CD4-positive, CD25-positive, alpha-beta regulatory T cell (primary cell): Measurements from ENCODE around the gene DEXI. TPM values are rescaled to one million over a fixed set of nuclear protein-coding genes. Genes with fewer than 3 reads are reported as not detected.

Experiments
- ATAC-seq, 2 donors: fragments of 150-1000 bp; cut with Tn5 transposase; one replicate each; pipeline ENCODE4 v1.10.0; 2021; ENCODE audit warnings: low read depth in 2 of 2, moderate number of reproducible peaks in 2 of 2, moderate library complexity in 1 of 2
- DNase-seq, 3 donors: peaks; one replicate each; pipeline versions ENCODE4 v3.0.0 to v3.0.0-alpha.2; 2012 to 2022; ENCODE audit warnings: mixed read lengths in 1 of 3
- H3K27ac ChIP-seq: one replicate; pipeline ENCODE4 v1.7.0; 2013; ENCODE audit warnings: mild to moderate bottlenecking, low read length; ENCODE audit not compliant: insufficient read depth, poor library complexity, severe bottlenecking
- H3K27me3 ChIP-seq: one replicate; pipeline ENCODE4 v1.7.0; 2013; ENCODE audit warnings: low read length; ENCODE audit not compliant: control insufficient read depth, insufficient read depth
- H3K36me3 ChIP-seq: one replicate; pipeline ENCODE4 v1.7.0; 2013; ENCODE audit warnings: mild to moderate bottlenecking, low read length, moderate library complexity; ENCODE audit not compliant: control insufficient read depth, insufficient read depth
- H3K4me1 ChIP-seq: 2 replicates; pipeline ENCODE4 v1.7.0; 2013; ENCODE audit warnings: mild to moderate bottlenecking, low read length; ENCODE audit not compliant: insufficient read depth, control insufficient read depth, poor library complexity, severe bottlenecking
- H3K4me3 ChIP-seq: one replicate; pipeline ENCODE4 v1.7.0; 2013; ENCODE audit warnings: low read depth, mild to moderate bottlenecking, low read length, moderate library complexity
- H3K9me3 ChIP-seq, 2 experiments: 1 replicate in 1 of 2; 2 replicates in 1 of 2; pipeline ENCODE4 v1.7.0; 2013; ENCODE audit warnings: low read length in 2 of 2, mild to moderate bottlenecking in 1 of 2, moderate library complexity in 1 of 2; ENCODE audit not compliant: control insufficient read depth in 2 of 2
- H3K27ac Mint-ChIP-seq, 3 donors: one replicate each; pipeline ENCODE4 v1.8.0; 2020 to 2022; ENCODE audit warnings: mild to moderate bottlenecking in 3 of 3, mixed read lengths in 3 of 3, moderate library complexity in 2 of 3
- H3K27me3 Mint-ChIP-seq: one replicate; pipeline ENCODE4 v1.8.0; 2022; ENCODE audit warnings: mild to moderate bottlenecking, mixed read lengths
- H3K36me3 Mint-ChIP-seq: one replicate; pipeline ENCODE4 v1.8.0; 2020; ENCODE audit warnings: mixed read lengths
- H3K4me1 Mint-ChIP-seq, 4 donors: one replicate each; pipeline ENCODE4 v1.8.0; 2020 to 2022; ENCODE audit warnings: mixed read lengths in 4 of 4, mild to moderate bottlenecking in 1 of 4
- H3K4me3 Mint-ChIP-seq, 4 donors: one replicate each; pipeline ENCODE4 v1.8.0; 2020 to 2022; ENCODE audit warnings: mild to moderate bottlenecking in 4 of 4, mixed read lengths in 4 of 4, moderate library complexity in 3 of 4
- H3K9me3 Mint-ChIP-seq, 7 donors: one replicate each; pipeline ENCODE4 v1.8.0; 2020 to 2022; ENCODE audit warnings: mixed read lengths in 7 of 7, mild to moderate bottlenecking in 3 of 7, moderate library complexity in 2 of 7
- polyA plus RNA-seq, 4 donors: library from polyadenylated mRNA; unstranded; fragments of 300-500 nt; fragmentation: Illumina TruSeq; gene quantifications; one replicate each; pipeline ENCODE4 v1.2.3, GENCODE V29; 2021
- total RNA-seq: library from RNA; stranded (reverse); gene quantifications from one replicate; pipeline ENCODE4 v1.2.3, GENCODE V29; 2022

Gene DEXI
- total and polyA plus RNA-seq, 5 donors from 2014 or later = 15.7 to 53.5 (median 50.9) TPM

GRCh38 chr16:10939649-10940234, 2.5 kb downstream of the DEXI start:
- Histone ChIP-seq H3K36me3 (peaks cover 2% of the 10 kb centered on the region), H3K4me3 (peak overlapping the region; percentile 87), H3K27me3 (no peaks in the 10 kb centered on the region), H3K9me3 (no peaks in the 10 kb centered on the region), H3K27ac (no peak overlapping the region), H3K4me1 (peaks cover 72% of the 10 kb centered on the region)
- peaks cover 31 to 90% (median 66%) of the 10 kb centered on the region in 4 donors for H3K4me1 Mint-ChIP-seq
- peaks cover 0 to 1% (median 0%) of the 10 kb centered on the region in 7 donors for H3K9me3 Mint-ChIP-seq
- H3K27ac Mint-ChIP-seq = peak overlapping the region in 2 of 3 donors; percentile 38 to 94
- H3K27me3 Mint-ChIP-seq = no peaks in the 10 kb centered on the region
- H3K4me3 Mint-ChIP-seq = peak overlapping the region; percentile 90 to 98 (median 94)
- ATAC-seq (no peak), DNase-seq (no peak)
- H3K36me3 Mint-ChIP-seq = peaks cover 5% of the 10 kb centered on the region

DNA sequence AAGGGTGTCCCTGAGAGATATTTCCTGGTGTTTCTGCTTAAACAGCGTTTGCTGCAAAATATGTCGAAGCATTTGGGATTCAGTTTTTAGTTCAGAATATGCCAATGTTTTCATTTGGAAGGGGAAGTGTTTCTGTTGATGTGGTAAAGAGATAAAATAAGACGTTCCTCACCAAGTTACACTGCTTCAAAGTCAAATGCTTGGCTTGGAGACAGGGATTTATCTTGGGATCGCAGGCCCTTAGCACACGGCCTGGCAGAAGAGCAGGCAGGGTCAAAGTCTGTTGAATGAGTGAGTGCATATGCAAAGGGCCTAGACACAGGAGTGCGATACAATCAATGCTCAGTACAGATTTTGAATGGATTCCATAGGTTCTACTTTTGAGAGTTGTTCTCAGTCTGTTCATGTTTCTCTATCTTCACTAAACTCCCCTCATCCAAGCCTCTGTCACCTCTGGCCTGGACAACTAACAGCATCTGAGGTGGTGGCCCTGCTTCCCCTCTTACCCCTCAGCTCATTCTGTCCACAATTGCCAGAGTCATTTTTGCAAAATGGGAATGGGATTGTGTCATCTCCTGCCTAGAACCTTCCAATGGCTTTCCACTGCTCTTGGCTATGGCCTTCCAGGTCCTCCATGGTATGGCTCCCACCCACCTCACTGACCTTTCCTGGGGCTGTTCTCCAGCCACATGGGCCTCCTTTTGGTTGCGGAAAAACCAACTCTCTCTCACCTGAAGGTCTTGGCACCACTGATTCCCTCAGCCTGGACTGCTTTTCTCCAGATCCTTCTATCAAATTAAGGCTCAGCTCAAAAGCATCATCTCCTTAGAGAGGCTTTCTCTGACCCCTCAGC, 3.2 kb downstream of the DEXI start:
- H3K27ac Mint-ChIP-seq = peak overlapping the region; percentile 38 to 94 (median 59)
- H3K4me1 ChIP-seq = peaks cover 74% of the 10 kb centered on the region
- H3K36me3 Mint-ChIP-seq = peaks cover 5% of the 10 kb centered on the region
- H3K4me3 Mint-ChIP-seq = peak overlapping the region; percentile 90 to 98 (median 94)
- peaks cover 5% of the 10 kb centered on the region for H3K36me3 ChIP-seq
- H3K4me3 ChIP-seq = peak overlapping the region; percentile 87
- no peak for ATAC-seq
- peaks cover 30 to 90% (median 66%) of the 10 kb centered on the region in 4 donors for H3K4me1 Mint-ChIP-seq
- no peak overlapping the region for H3K27ac ChIP-seq
- no peaks in the 10 kb centered on the region for H3K27me3 Mint-ChIP-seq
- no peak for DNase-seq
- H3K27me3 ChIP-seq = no peaks in the 10 kb centered on the region
- H3K9me3 Mint-ChIP-seq = peaks cover 0 to 1% (median 0%) of the 10 kb centered on the region in 7 donors
- no peaks in the 10 kb centered on the region for H3K9me3 ChIP-seq

DNA sequence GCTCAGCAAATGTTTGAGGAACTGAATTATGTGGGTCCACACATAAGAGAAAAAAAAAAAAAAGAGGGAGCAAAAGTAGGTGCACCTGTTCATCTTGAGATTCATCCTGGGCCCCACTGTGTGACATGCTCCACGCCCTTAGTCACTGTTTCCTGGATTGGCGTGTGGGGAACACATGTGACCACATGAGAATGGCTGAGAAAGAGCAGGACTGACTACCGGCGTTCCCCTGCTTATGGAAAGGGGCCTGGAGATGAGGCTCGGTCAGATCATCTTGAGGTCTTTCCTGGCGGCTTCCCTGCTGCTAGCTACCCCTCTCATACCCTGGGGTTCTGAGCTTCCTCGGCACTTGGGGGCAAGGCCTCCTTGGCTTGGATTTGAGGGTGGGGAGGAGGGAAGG, 3.9 kb downstream of the DEXI start:
- peaks cover 68% of the 10 kb centered on the region for H3K4me1 ChIP-seq
- H3K9me3 ChIP-seq = no peaks in the 10 kb centered on the region
- Mint-ChIP-seq H3K27ac (peak overlapping the region; percentile 65 to 94 (median 79)), H3K27me3 (no peaks in the 10 kb centered on the region), H3K36me3 (peaks cover 8% of the 10 kb centered on the region), H3K4me1 (peaks cover 29 to 92% (median 65%) of the 10 kb centered on the region in 4 donors), H3K9me3 (peaks cover 0 to 1% (median 0%) of the 10 kb centered on the region in 7 donors), H3K4me3 (peak overlapping the region; percentile 90 to 98 (median 94))
- no peak for ATAC-seq
- no peaks in the 10 kb centered on the region for H3K27me3 ChIP-seq
- no peak overlapping the region for H3K27ac ChIP-seq
- peak in 1 of 3 donors; percentile 49 for DNase-seq
- H3K4me3 ChIP-seq = peak overlapping the region; percentile 87
- peaks cover 11% of the 10 kb centered on the region for H3K36me3 ChIP-seq

- Mint-ChIP-seq H3K36me3 (peaks cover 12% of the 10 kb centered on the region), H3K4me3 (peak overlapping the region; percentile 79 to 98 (median 94)), H3K27me3 (no peaks in the 10 kb centered on the region), H3K4me1 (peaks cover 29 to 88% (median 63%) of the 10 kb centered on the region in 4 donors), H3K9me3 (peaks cover 0 to 1% (median 0%) of the 10 kb centered on the region in 7 donors), H3K27ac (peak overlapping the region; percentile 27 to 41 (median 38))
- DNase-seq (peak in 1 of 3 donors; percentile 50), ATAC-seq (no peak)
- no peak overlapping the region for H3K27ac ChIP-seq
- peaks cover 17% of the 10 kb centered on the region for H3K36me3 ChIP-seq
- H3K4me3 ChIP-seq = peak overlapping the region; percentile 62
- H3K4me1 ChIP-seq = peaks cover 62% of the 10 kb centered on the region
- no peaks in the 10 kb centered on the region for H3K9me3 ChIP-seq
- no peaks in the 10 kb centered on the region for H3K27me3 ChIP-seq
These were observed 5.0 kb downstream of the DEXI start for GRCh38 chr16:10937068-10937859.

DNA sequence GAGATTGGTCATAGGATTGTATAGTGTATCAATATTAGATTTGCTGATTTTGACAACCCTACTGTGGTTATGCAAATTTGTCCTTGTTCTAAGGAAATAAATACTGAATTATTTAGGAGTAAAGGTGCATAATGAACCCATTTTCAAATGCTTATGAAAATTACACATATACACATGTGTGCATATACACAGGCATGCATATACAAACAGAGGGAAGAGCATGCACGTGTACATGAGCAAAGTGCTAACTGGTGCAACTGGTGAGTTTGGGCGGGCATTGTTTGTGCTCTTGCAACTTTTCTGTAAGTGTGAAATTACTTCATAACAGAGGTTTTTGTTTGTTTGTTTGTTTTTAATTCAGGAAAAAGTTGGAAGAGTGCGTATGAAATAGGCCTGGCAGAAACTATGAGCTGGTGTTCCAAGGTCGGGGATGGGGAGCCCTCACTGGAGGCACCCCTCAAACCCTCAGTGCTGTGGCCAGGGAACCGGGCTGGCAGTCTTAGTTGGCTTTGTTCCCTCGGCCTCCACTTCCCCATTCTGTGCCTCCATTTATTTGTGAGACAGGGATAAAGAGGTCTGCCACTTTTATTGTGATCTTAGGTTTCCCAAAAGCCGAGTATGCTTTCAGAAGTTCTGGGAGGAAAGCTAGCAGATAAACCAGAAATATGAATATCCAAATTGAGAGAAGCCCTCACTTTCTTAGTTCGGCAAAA, 5.8 kb downstream of the DEXI start:
- DNase-seq = no peak
- H3K4me3 Mint-ChIP-seq = peak overlapping the region; percentile 68 to 94 (median 86)
- Histone ChIP-seq H3K4me3 (no peak overlapping the region), H3K9me3 (no peaks in the 10 kb centered on the region), H3K27ac (no peak overlapping the region), H3K36me3 (peaks cover 23% of the 10 kb centered on the region), H3K4me1 (peaks cover 61% of the 10 kb centered on the region), H3K27me3 (no peaks in the 10 kb centered on the region)
- peak overlapping the region in 2 of 3 donors; percentile 27 to 41 for H3K27ac Mint-ChIP-seq
- H3K9me3 Mint-ChIP-seq = peaks cover 0 to 1% (median 0%) of the 10 kb centered on the region in 7 donors
- H3K4me1 Mint-ChIP-seq = peaks cover 29 to 86% (median 63%) of the 10 kb centered on the region in 4 donors
- H3K36me3 Mint-ChIP-seq = peaks cover 12% of the 10 kb centered on the region
- no peaks in the 10 kb centered on the region for H3K27me3 Mint-ChIP-seq
- ATAC-seq = no peak

DNA sequence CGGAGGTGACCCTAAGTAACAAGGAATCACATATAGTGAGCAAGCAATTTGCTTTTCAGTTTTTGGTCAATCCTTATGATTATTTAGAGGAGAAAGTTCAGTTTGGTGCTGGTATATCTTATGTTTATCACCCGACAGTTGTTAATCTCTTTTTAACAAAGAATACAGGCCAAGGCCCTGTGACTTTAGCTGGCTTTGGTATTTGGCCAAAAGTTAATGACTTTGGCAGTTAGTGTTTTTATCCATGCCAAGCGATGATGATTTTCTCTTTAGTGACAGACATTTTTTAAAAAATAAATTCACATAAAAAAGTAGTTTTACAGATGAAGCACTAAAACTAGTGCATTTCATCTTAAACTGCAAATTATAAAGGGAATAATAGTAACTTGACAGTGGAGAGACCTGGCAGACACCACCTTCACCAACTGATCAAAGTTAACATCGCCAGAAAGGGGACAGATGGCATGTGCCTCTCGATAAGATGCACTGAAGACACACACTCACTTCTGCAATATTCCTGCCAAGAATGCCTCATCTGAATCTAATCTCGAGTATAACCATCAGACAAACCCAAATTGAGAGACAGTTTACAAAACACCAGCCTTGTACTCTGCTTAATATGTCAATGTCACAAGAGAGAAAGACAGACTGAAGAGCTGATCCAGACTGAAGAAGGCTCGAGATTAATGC, 6.9 kb downstream of the DEXI start:
- no peaks in the 10 kb centered on the region for H3K27me3 ChIP-seq
- H3K4me1 Mint-ChIP-seq = peaks cover 25 to 77% (median 57%) of the 10 kb centered on the region in 4 donors
- H3K4me1 ChIP-seq = peaks cover 50% of the 10 kb centered on the region
- peaks cover 0 to under 1% (median 0%) of the 10 kb centered on the region in 7 donors for H3K9me3 Mint-ChIP-seq
- no peak for ATAC-seq
- no peak for DNase-seq
- H3K36me3 ChIP-seq = peaks cover 25% of the 10 kb centered on the region
- H3K27ac Mint-ChIP-seq = peak overlapping the region in 2 of 3 donors; percentile 5 to 41
- no peaks in the 10 kb centered on the region for H3K27me3 Mint-ChIP-seq
- no peak overlapping the region for H3K4me3 ChIP-seq
- H3K4me3 Mint-ChIP-seq = peak overlapping the region in 3 of 4 donors; percentile 8 to 54 (median 14)
- no peak overlapping the region for H3K27ac ChIP-seq
- H3K9me3 ChIP-seq = no peaks in the 10 kb centered on the region
- H3K36me3 Mint-ChIP-seq = peaks cover 12% of the 10 kb centered on the region
